Endothelial cell of hepatic sinusoid (primary cell): ENCODE data around the gene MIDN.

Experiments used
- in situ Hi-C: cut with HindIII; loops from 2 replicates; pipeline ENCODE4 v1.10.0; 2017; ENCODE audit warnings: low sequenced_read_pairs

The MIDN gene

DNA sequence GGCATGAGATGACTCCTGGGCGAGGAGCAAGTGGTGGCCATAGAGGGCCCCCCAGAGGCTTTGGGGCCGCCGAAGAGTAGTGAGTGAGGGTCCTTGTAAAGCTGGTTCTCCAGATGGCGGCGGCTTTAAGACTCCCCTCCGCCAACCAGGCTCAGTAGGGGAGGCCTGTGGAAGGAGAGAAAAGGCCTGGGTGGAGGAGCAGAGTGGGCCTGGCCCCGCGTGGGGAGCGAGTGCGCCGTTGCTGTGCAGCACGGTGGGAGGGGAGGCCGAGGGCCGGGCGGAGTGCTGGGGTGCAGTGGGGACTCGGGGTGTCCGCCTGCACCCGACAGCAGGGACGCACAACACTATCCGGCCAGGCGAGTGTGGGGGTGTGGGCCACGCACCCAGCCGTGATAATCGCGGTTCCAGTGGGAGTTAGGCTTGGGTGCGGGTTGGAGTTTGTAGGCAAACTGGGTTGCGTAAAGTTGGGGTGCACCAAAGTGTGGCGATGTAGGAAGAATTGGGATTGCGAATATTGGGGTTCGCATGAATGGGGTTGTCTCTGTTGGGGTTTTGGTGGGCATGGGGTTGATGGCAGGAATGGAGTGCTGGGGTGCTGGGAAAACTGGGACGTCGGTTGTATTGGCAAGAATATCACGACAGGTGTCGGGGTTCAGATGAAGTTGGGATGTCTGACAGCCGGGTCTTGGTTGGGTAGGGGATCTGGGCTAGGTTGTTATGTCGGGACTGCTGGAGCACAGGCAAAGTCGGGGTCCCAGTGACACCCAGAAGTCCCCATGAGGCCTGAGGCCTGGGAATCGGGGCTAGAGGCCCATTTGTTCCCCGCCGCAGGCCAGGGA is 20.1 kb downstream of the MIDN start:
- in situ Hi-C loops, result loop anchor here (10.0 kb wide), 1 partner anchor 144 kb away; no protein-coding TSS in a partner anchor

DNA sequence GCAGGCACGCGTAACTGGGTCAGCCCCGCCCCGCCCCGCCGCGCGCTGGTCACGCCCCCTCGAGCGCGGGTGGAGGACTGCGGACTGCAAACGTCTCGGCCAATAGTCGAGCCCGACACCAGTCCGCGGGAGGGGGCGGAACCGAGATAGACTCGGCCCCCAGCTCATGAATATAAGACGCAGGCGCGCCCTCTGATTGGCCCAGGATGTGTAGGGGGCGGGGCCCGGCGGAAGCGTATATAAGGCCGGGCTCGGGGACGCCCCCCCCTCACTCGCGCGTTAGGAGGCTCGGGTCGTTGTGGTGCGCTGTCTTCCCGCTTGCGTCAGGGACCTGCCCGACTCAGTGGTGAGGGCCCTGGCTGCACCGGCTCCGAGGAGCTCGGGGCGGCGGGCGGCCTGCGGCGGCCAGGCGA is 20.7 kb downstream of the MIDN start, which contains the start of gene CIRBP:
TSS of gene CIRBP (plus strand) at position 268 of the 413 bp plus-strand sequence. CDS start 1,602 bp downstream, outside the sequence.
- in situ Hi-C loops, result loop anchor here (10.0 kb wide), 1 partner anchor 144 kb away; no protein-coding TSS in a partner anchor

DNA sequence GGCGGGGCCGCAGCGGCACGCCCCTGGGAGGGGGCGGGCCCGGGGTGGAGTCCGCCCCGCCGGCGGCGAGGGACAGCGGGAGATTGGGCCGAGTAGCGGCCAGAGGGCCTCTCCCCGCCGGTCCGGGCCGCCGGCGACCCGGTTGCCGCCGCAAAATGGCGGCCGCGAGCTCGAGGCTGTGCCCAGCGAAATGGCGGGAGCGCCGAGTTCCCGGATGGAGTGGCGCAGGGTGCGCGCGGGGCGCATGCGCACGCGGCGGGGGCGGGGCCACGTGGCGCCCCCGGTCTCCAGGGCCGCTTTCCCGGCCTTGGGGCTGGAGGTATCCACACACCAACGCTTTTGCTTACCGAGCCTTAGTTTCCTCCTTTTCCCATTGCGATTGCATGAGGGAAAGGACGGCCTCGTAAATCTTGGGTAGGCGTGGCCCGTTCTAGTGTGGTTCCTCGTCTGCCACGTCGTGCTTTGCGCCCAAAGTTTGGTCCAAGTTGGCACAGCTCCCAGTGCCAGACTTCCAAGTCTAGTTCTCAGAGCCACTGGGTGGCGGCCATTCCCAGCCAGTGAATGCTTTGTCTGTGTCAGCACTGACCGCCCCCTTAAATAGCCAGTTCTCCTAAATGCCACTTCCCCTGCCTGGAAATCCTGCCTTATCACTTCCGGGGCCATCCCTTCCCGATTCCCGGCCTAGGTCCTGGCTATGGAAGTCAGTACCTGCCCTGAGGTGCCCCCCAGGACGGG is 21.3 kb downstream of the MIDN start:
- in situ Hi-C loops, result loop anchor here (10.0 kb wide), 1 partner anchor 145 kb away; no protein-coding TSS in a partner anchor

DNA sequence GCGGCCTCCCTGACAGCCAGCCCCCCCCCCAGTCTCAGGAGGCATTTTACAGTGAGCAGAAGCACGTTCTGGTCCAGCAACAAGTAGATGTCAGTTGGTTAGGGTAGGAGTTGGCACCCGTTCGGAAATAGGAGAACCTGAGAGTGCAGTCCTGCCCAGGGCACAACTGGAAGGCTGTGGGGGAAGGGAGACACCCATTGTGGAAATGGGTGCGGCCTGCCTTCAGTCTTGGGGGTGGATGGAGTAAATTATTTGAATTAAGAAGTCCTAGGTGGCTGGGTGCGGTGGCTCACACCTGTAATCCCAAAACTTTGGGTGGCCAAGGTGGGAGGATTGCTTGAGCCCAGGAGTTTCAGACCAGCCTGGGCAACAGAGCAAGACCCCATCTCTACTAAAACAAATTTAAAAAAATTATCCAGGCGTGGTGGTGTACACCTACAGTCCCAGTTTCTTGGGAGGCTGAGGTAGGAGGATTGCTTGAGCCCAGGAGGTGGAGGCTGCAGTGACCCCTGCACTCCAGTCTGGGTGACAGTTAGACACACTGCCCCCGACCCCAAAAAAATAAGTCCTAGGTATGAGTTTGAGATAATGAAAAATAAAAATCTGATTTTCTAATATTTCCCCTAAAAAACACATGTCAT is 21.9 kb downstream of the MIDN start:
- in situ Hi-C loops, result no loop called here

DNA sequence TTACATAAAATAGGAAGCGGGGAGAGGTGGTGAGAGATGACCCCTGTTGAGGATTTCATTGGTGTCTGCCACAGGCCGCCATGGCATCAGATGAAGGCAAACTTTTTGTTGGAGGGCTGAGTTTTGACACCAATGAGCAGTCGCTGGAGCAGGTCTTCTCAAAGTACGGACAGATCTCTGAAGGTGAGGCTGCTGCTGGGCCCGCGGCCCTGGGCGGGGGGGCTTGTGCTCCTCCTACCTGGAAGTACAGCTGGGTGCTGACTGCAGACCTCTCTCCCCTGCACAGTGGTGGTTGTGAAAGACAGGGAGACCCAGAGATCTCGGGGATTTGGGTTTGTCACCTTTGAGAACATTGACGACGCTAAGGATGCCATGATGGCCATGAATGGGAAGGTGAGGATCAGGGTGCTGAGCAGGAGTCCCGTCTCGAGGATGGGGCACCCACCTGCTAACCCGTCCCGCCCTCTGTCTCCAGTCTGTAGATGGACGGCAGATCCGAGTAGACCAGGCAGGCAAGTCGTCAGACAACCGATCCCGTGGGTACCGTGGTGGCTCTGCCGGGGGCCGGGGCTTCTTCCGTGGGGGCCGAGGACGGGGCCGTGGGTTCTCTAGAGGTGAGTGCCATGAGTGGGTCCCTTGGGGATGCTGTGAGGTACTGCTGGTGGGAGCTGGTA is 22.6 kb downstream of the MIDN start:
- in situ Hi-C loops, result no loop called here

DNA sequence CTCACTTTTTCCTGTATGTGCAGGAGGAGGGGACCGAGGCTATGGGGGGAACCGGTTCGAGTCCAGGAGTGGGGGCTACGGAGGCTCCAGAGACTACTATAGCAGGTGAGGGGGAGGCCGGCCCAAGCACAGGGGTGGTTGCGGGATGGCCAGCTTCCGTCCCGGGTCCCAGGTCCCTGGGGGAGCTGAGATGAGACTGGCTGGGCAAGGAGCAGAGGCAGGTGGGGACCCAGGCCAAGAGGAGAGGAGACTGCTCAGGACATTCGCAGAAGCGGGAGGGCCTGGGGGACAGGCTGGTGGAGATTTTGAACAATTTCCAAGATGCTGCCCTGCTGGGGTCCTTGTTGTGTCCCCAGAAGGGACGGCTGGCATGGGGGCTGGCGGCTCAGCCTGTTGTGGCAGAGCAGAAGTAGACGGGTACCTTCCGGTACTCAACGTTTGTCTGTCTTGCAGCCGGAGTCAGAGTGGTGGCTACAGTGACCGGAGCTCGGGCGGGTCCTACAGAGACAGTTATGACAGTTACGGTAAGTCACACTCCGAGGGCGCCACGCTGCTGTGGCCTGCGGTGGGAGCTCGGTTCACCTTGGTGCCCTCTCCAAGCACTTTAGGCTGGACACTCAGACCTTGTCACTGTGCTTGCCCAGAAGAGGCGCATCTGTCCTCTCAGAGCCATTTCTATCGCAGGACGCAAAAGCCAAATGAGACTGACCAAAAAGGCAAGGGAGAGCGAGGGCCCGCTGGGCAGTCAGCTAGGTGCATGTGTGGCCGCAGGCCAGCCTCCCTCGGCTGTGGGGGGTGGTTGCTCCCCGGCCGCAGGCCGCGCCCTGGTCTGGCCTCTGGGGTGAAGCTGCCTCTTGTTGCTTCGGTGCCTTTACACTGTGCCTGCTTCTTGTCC is 23.4 kb downstream of the MIDN start:
- in situ Hi-C loops, result no loop called here

DNA sequence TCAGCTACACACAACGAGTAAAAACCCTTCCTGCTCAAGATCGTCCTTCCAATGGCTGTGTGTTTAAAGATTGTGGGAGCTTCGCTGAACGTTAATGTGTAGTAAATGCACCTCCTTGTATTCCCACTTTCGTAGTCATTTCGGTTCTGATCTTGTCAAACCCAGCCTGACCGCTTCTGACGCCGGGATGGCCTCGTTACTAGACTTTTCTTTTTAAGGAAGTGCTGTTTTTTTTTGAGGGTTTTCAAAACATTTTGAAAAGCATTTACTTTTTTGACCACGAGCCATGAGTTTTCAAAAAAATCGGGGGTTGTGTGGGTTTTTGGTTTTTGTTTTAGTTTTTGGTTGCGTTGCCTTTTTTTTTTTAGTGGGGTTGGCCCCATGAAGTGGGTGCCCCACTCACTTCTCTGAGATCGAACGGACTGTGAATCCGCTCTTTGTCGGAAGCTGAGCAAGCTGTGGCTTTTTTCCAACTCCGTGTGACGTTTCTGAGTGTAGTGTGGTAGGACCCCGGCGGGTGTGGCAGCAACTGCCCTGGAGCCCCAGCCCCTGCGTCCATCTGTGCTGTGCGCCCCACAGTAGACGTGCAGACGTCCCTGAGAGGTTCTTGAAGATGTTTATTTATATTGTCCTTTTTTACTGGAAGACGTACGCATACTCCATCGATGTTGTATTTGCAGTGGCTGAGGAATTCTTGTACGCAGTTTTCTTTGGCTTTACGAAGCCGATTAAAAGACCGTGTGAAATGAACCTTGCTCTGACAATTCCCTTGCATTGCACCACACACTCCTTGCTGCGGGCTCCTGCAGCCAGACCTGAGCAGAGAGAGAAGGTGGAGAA is 24.3 kb downstream of the MIDN start:
- in situ Hi-C loops, result no loop called here

DNA sequence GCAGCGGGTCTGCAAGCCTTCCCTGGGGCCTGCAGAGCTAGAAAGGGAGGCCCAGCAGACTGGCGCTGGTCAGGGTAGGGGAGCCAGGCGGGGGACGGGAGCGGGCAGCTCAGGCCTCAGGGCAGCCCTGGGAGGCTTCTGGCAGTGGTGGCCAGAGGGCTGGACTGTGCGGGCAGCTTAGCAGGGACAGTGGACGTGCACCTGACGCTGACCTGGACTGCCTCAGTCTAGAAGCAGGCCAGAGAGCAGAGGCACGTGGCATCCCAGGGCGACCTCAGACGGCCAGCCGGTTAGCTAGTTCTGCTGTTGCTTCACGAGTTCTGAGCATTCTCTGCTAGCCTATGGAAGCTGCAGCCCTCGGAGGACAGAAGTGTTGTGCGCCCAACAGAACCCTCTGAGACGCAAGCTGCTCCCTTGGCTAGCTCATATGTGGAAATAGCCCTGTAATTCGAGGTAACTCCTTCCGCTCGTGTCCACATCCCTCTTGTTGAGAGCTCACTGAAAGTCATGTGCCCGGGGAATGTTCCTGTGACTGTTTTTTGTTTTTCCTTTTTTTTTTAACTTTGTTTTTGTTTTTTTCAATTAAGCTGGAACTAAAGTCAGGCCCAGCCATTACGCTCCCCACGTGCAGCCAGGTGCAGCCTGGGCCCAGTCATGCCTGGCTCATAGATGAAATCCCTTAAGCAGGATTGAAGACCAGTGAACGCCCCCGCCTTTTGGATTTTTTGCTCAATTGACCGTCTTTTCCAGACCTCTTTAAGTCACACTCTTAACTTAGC is 25.1 kb downstream of the MIDN start:
- in situ Hi-C loops, result no loop called here

DNA sequence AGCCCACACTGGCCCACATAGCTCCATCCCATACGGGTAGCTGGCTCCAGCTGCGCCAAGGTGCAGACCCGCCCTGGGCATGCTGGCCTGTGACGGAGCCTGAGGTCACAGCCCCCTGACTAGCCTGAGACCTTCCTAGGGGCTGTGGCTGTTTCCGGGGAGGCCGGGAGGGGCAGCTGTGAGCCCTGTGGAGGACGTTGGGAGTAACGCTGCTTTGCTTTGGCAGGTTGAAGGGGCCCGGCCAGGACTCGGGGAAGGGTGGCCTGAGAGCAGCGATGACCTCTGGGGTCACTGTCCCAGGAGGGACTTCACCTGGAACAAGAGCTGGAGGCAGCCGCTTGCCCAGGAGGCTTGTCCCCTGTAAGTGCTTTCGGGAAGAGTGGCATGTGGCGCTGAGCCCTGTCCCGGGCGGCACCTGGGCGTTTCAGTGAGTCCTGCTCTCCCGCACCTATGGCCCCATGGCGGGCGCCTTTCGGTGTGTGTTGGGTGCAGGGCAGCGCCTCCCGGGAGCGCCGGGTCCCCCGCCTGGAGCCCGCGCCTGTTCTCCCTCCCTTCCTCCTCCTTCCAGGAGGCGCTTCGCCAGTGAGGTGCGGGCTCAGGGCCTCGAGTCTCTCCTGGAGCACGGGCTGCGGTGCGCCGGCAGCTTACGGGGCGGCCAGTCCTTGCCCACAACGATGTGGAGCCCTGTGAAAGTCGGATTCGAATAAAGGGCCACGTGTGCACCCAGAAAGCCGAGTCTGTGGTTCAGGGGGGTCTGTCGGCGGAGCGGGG is 25.9 kb downstream of the MIDN start:
- in situ Hi-C loops, result no loop called here

DNA sequence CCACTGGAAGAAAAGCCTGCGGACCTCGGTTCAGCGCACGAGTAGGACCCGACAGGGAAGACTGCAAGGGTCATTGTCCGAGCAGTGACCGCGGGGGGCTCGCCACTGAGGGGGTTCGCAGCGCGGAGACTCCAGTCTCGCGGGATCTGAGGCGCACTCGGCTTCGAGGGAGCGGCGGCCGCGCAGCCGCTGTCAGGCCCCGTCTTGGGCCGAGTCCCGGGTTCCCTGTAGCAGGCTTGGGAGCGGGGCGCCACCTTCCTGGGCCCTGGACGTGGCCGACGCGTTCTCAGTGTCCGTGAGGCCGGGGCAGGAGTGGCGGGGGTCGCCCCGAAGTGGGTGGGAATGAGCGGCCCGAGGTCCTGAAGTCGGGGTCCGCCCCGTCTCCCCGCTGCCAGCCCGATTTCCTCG is 26.5 kb downstream of the MIDN start:
- in situ Hi-C loops, result no loop called here

DNA sequence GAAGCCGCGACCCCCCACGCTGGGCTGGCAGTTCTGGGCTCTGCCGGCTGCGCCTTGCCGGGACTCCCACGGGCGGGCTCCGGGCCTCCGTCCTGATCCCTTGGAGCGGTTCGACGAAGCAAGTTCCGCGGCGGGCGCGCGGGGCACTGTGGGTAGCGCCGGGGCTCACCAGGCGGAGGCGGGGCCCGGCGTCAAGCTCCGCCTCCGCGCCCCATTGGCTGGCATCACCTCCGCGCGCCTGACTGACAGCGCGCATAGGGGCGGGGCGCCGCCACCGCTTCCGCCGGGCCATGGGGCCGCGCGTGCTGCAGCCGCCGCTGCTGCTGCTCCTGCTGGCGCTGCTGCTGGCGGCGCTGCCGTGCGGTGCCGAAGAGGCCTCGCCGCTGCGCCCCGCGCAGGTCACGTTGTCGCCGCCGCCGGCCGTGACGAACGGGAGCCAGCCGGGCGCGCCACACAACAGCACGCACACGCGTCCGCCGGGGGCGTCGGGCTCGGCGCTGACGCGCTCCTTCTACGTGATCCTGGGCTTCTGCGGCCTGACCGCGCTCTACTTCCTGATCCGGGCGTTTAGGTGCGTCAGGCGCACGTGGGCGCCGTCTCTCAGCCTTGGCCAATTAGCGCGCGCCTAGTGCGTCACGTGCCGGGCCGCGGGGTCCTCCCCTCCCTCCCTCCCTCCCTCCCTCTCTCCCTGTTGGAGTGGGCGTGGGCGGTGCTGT is 27.0 kb downstream of the MIDN start, which contains the start of gene FAM174C:
TSS of gene FAM174C (plus strand) at position 271 of the 716 bp plus-strand sequence. CDS start at position 291, 20 bp downstream.
- in situ Hi-C loops, result no loop called here

DNA sequence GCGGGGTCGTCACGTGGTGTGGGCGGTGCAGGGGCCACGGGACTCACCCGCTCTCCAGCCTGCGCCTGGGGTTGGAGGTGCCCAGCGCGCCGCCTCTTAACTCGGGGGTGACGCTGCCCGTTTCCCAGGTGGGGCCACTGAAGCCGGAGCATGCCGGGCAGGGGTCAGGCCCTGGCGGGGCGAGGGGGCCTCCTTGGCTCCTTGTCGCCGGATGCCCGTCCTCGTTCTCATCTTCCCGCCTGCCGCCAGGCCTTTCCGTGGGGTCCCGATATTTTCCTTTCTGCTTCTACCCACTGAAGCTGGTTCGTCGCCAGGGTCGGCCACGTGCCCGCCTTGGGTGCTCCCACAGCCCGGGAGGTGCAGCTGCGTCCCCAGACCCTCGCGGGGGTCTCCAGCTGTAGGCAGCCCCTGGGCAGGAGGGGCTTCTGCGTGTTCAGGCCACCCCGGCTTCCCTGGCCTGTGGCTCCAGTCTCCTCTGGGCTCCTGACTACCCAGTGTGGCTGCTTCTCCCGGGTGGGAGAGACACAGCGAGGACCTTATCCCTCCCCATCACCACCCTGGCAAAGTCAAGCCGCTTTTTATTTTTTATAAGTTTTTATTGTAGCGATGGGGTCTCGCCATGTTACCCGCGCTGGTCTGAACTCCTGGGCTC is 27.7 kb downstream of the MIDN start:
- in situ Hi-C loops, result no loop called here

DNA sequence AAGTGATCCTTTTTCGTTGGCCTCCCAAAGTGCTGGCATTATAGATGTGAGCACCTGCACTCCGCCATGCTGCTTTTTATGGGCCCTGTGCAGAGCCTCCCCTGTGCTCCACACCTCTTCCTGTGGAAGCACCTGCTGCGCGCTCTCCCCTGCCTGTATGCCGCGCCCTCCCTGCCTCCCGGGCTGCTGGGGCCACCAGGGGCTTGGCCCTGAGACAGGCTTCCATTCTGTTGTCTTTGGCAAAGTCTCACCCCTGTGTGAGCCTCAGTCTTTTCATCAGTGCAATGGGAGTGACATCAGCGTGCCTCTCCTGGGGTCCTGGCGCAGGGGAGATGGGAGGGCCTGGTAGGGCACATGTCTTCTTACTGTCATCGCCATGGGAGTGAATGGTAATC is 28.2 kb downstream of the MIDN start:
- in situ Hi-C loops, result no loop called here

DNA sequence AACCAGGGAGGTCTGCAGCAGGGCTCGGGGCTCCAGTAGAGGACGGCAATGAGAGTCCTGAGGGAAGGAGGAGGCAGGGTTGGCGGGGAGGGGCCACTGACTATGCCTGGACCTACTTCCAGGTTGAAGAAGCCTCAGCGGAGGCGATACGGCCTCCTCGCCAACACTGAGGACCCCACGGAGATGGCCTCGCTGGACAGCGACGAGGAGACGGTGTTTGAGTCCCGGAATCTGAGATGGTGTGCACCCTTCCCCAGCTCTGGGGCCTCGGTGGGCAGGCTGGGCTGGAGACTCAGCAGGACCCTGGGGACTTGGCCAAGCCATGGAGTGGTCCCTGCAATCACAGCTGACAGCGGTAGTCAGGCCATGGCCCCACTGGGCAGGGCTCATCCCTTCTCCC is 28.7 kb downstream of the MIDN start:
- in situ Hi-C loops, result no loop called here

DNA sequence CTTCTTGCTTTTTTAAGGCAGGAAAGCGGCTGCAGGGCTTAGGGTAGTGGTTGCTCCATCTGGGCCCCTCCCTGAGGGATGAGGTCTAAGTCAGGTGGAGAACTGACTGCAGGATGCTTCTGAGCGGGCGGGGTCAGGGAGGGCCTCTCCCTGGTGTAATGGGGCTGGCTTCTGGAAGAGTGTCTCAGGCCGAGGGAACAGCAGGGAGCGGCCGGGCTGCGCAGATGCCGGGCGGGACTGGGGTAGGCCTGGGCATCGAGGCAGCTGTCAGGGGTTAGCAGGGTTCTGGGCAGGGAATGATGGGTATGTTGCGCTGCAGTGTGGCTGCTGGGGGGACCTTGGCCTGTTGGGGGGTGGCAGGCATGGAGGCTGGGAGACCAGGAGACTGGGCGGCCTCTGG is 29.7 kb downstream of the MIDN start:
- in situ Hi-C loops, result no loop called here
